Panc1 (cell line): Measurements from ENCODE around the gene UBALD2. TPM values are rescaled to one million over a fixed set of nuclear protein-coding genes. Genes with fewer than 3 reads are reported as not detected.

Experiments
- ATAC-seq: fragments of 200-7000 bp; cut with Tn5 transposase; 2 replicates; pipeline ENCODE4 v1.9.1; 2020; ENCODE audit warnings: mild to moderate bottlenecking, moderate library complexity
- BruUV-seq: library from RNA; stranded (reverse); fragments of 400-500 nt; replicated peaks from 2 replicates; lab custom pipeline; 2021; lab: Mats Ljungman, UMichigan
- CTCF ChIA-PET: fragments of 300-600 bp; sonication (Branson Sonifier 250); formaldehyde crosslinking; loops from one replicate; lab custom pipeline; 2022; ENCODE audit warnings: antibody characterized with exemption; lab: Charles Lee
- POLR2A ChIA-PET: fragments of 300-600 bp; sonication (Branson Sonifier 250); formaldehyde crosslinking; loops from one replicate; lab custom pipeline; 2022; ENCODE audit warnings: antibody characterized with exemption; lab: Charles Lee
- DNase-seq: peaks from one replicate; pipeline ENCODE4 v3.0.0-alpha.2; 2010; ENCODE audit warnings: low read depth, low spot score
- H3K27ac ChIP-seq: 2 replicates; pipeline ENCODE4 v1.5.1; 2011; ENCODE audit warnings: mild to moderate bottlenecking, low read length, inconsistent platforms
- H3K27me3 ChIP-seq: fragments of 200-500 bp; sonication (Bioruptor generic); 2 replicates; pipeline ENCODE4 v1.6.0; 2014; ENCODE audit warnings: low read length, inconsistent platforms; ENCODE audit not compliant: control insufficient read depth, insufficient read depth
- H3K36me3 ChIP-seq: fragments of 200-500 bp; sonication (Bioruptor generic); 2 replicates; pipeline ENCODE4 v1.5.1; 2014; ENCODE audit warnings: inconsistent platforms, mild to moderate bottlenecking, low read length, moderate library complexity; ENCODE audit not compliant: control insufficient read depth, insufficient read depth
- H3K4me1 ChIP-seq: 2 replicates; pipeline ENCODE4 v1.5.1; 2011; ENCODE audit warnings: inconsistent platforms, mild to moderate bottlenecking, low read length, moderate library complexity; ENCODE audit not compliant: control insufficient read depth, insufficient read depth
- H3K4me3 ChIP-seq, 2 experiments: 2 replicates each; pipeline ENCODE4 v1.5.1; 2011 to 2012; ENCODE audit warnings: low read depth in 2 of 2, low read length in 2 of 2, mild to moderate bottlenecking in 2 of 2, inconsistent platforms in 1 of 2, moderate library complexity in 1 of 2
- H3K9me3 ChIP-seq: fragments of 200-500 bp; sonication (Bioruptor generic); 2 replicates; pipeline ENCODE4 v1.5.1; 2014; ENCODE audit warnings: low read depth, mild to moderate bottlenecking, inconsistent platforms, low read length, moderate library complexity; ENCODE audit not compliant: control insufficient read depth, insufficient read depth
- CTCF ChIP-seq: fragments of 450-650 bp; IDR thresholded peaks from 2 replicates; pipeline ENCODE4 v1.5.1; 2017; ENCODE audit warnings: mild to moderate bottlenecking
- POLR2AphosphoS5 ChIP-seq: IDR thresholded peaks from 2 replicates; pipeline ENCODE4 v1.6.1; 2012; ENCODE audit warnings: mild to moderate bottlenecking, low read depth, low read length, moderate library complexity
- SIN3A ChIP-seq: IDR thresholded peaks from 2 replicates; pipeline ENCODE4 v1.6.1; 2012; ENCODE audit warnings: low read depth, mild to moderate bottlenecking, low read length, moderate library complexity, borderline replicate concordance; ENCODE audit not compliant: insufficient read depth
- TCF7L2 ChIP-seq: IDR thresholded peaks from 2 replicates; pipeline ENCODE4 v1.6.1; 2011; ENCODE audit warnings: mild to moderate bottlenecking, low read depth, low read length, inconsistent platforms
- in situ Hi-C: cut with HindIII; loops from 2 replicates; pipeline ENCODE4 v1.10.0; 2016; ENCODE audit warnings: low sequenced_read_pairs, low pct_unique_long_range_greater_than_20kb
- intact Hi-C: fragments of 100-400 bp; cut with micrococcal nuclease; formaldehyde crosslinking; loops from one replicate; pipeline ENCODE4 v1.10.0; 2022; ENCODE audit not compliant: unreplicated experiment
- total RNA-seq: library from RNA; stranded (reverse); gene quantifications from one replicate; pipeline ENCODE4 v1.2.1, GENCODE V29; 2021; ENCODE audit not compliant: unreplicated experiment
- TF ChIP-seq, protein P1 (sequence below), 2 experiments: IDR thresholded peaks; 2 replicates each; pipeline ENCODE4 v1.6.1; 2011 to 2012; ENCODE audit warnings: low read depth in 2 of 2, control low read depth in 1 of 2, low read length in 1 of 2, mild to moderate bottlenecking in 1 of 2, moderate library complexity in 1 of 2; ENCODE audit not compliant: insufficient read depth in 1 of 2

Gene UBALD2
- total RNA-seq, 1 experiment from 2014 or later, result 30.0 TPM

DNA sequence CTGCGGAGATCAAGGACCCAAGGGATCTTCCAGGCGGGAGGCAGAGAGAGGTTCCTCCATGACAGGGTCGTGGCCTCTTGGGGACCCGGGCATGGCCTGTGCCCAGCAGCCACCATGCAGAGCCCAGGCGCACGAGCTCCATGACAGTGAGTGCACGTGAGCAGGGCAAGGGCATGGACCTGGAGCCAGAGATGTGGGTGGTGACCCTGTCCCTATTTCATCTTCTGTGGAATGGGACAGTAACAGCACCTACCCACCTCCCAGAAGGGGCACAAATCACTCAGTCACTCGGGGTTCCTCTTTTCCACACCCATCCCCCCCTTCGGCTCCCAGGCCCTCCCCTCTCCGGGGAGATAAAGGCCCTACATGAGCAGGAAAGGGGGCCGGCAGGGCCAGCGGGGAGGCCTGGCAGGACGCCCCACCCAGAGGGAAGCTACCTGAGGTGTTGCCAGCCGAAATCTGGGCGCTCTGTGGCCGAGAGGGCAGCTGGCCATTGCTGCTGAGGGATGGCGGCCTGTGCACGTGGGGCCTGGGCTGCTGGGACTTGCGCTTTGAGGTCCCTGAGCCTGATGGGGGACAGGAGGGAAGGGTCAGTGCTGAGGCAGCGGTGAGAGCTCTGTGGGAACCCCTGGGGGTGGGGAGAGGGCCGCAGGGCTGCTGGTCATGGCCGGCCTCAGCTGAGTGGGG lies 10.4 kb downstream of the UBALD2 start:
- Histone ChIP-seq H3K9me3 (no peaks in the 10 kb centered on the region), H3K27ac (no peak overlapping the region), H3K27me3 (no peaks in the 10 kb centered on the region), H3K4me3 (no peak overlapping the region), H3K36me3 (no peaks in the 10 kb centered on the region), H3K4me1 (peaks cover 18% of the 10 kb centered on the region)
- ATAC-seq (no peak), DNase-seq (no peak)
- ChIA-PET CTCF (no interaction called here), POLR2A (interaction anchor here (0.5 to 0.6 kb wide), 2 partner anchors 14 to 166 kb away, joined by 4 to 7 read pairs; no protein-coding TSS in a partner anchor)
- intact Hi-C loops (no loop called here), in situ Hi-C loops (no loop called here)
- no TSS peak for BruUV-seq
- TF ChIP-seq TCF7L2 (no peak), POLR2AphosphoS5 (no peak), SIN3A (no peak), CTCF (no peak)
- TF ChIP-seq, protein P1, sequence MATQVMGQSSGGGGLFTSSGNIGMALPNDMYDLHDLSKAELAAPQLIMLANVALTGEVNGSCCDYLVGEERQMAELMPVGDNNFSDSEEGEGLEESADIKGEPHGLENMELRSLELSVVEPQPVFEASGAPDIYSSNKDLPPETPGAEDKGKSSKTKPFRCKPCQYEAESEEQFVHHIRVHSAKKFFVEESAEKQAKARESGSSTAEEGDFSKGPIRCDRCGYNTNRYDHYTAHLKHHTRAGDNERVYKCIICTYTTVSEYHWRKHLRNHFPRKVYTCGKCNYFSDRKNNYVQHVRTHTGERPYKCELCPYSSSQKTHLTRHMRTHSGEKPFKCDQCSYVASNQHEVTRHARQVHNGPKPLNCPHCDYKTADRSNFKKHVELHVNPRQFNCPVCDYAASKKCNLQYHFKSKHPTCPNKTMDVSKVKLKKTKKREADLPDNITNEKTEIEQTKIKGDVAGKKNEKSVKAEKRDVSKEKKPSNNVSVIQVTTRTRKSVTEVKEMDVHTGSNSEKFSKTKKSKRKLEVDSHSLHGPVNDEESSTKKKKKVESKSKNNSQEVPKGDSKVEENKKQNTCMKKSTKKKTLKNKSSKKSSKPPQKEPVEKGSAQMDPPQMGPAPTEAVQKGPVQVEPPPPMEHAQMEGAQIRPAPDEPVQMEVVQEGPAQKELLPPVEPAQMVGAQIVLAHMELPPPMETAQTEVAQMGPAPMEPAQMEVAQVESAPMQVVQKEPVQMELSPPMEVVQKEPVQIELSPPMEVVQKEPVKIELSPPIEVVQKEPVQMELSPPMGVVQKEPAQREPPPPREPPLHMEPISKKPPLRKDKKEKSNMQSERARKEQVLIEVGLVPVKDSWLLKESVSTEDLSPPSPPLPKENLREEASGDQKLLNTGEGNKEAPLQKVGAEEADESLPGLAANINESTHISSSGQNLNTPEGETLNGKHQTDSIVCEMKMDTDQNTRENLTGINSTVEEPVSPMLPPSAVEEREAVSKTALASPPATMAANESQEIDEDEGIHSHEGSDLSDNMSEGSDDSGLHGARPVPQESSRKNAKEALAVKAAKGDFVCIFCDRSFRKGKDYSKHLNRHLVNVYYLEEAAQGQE (IDR thresholded peaks at IDR 0.05; ENCODE audit: insufficient read depth in 1 of 2, low read depth in 2 of 2, low read length in 1 of 2), result no peak

DNA sequence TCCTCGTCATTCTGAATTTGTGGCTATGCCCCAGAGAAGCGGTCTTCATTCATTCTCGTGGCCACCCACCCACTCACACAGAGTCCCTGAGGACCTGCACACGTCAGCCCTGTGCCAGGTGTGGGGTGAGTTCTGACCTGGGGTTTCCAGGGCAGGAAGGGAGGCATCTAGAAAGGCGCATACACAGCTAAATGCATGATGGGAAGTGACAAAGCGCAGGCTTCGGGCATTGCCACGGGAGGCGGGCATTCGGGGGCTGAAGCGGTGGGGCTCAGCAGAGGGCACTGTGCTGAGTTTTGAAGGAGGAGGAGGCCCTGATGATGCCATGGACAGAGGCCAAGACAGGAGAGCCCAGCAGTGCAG lies 10.9 kb downstream of the UBALD2 start:
- CTCF ChIA-PET, result no interaction called here
- Histone ChIP-seq H3K27me3 (no peaks in the 10 kb centered on the region), H3K27ac (no peak overlapping the region), H3K4me1 (peaks cover 13% of the 10 kb centered on the region), H3K36me3 (no peaks in the 10 kb centered on the region), H3K9me3 (no peaks in the 10 kb centered on the region), H3K4me3 (no peak overlapping the region)
- DNase-seq (no peak), ATAC-seq (no peak)
- in situ Hi-C loops, result no loop called here
- TF ChIP-seq, protein P1 (IDR thresholded peaks at IDR 0.05; ENCODE audit: insufficient read depth in 1 of 2, low read depth in 2 of 2, low read length in 1 of 2), result no peak
- TF ChIP-seq SIN3A (no peak), CTCF (no peak), POLR2AphosphoS5 (no peak), TCF7L2 (no peak)
- no TSS peak for BruUV-seq
- intact Hi-C loops, result no loop called here
- POLR2A ChIA-PET, result interaction anchor here (0.5 to 0.6 kb wide), 2 partner anchors 14 to 166 kb away, joined by 4 to 7 read pairs; no protein-coding TSS in a partner anchor
